CD4-positive, CD25-positive, alpha-beta regulatory T cell (primary cell): ENCODE data around the gene STARD13. TPM values are rescaled to one million over a fixed set of nuclear protein-coding genes. Genes with fewer than 3 reads are reported as not detected.

ENCODE experiments used
- ATAC-seq, 2 donors: fragments of 150-1000 bp; cut with Tn5 transposase; one replicate each; pipeline ENCODE4 v1.10.0; 2021; ENCODE audit warnings: low read depth in 2 of 2, moderate number of reproducible peaks in 2 of 2, moderate library complexity in 1 of 2
- DNase-seq, 3 donors: peaks; one replicate each; pipeline versions ENCODE4 v3.0.0 to v3.0.0-alpha.2; 2012 to 2022; ENCODE audit warnings: mixed read lengths in 1 of 3
- H3K27ac ChIP-seq: one replicate; pipeline ENCODE4 v1.7.0; 2013; ENCODE audit warnings: mild to moderate bottlenecking, low read length; ENCODE audit not compliant: insufficient read depth, poor library complexity, severe bottlenecking
- H3K27me3 ChIP-seq: one replicate; pipeline ENCODE4 v1.7.0; 2013; ENCODE audit warnings: low read length; ENCODE audit not compliant: control insufficient read depth, insufficient read depth
- H3K36me3 ChIP-seq: one replicate; pipeline ENCODE4 v1.7.0; 2013; ENCODE audit warnings: mild to moderate bottlenecking, low read length, moderate library complexity; ENCODE audit not compliant: control insufficient read depth, insufficient read depth
- H3K4me1 ChIP-seq: 2 replicates; pipeline ENCODE4 v1.7.0; 2013; ENCODE audit warnings: mild to moderate bottlenecking, low read length; ENCODE audit not compliant: insufficient read depth, control insufficient read depth, poor library complexity, severe bottlenecking
- H3K4me3 ChIP-seq: one replicate; pipeline ENCODE4 v1.7.0; 2013; ENCODE audit warnings: low read depth, mild to moderate bottlenecking, low read length, moderate library complexity
- H3K9me3 ChIP-seq, 2 experiments: 1 replicate in 1 of 2; 2 replicates in 1 of 2; pipeline ENCODE4 v1.7.0; 2013; ENCODE audit warnings: low read length in 2 of 2, mild to moderate bottlenecking in 1 of 2, moderate library complexity in 1 of 2; ENCODE audit not compliant: control insufficient read depth in 2 of 2
- H3K27ac Mint-ChIP-seq, 3 donors: one replicate each; pipeline ENCODE4 v1.8.0; 2020 to 2022; ENCODE audit warnings: mild to moderate bottlenecking in 3 of 3, mixed read lengths in 3 of 3, moderate library complexity in 2 of 3
- H3K27me3 Mint-ChIP-seq: one replicate; pipeline ENCODE4 v1.8.0; 2022; ENCODE audit warnings: mild to moderate bottlenecking, mixed read lengths
- H3K36me3 Mint-ChIP-seq: one replicate; pipeline ENCODE4 v1.8.0; 2020; ENCODE audit warnings: mixed read lengths
- H3K4me1 Mint-ChIP-seq, 4 donors: one replicate each; pipeline ENCODE4 v1.8.0; 2020 to 2022; ENCODE audit warnings: mixed read lengths in 4 of 4, mild to moderate bottlenecking in 1 of 4
- H3K4me3 Mint-ChIP-seq, 4 donors: one replicate each; pipeline ENCODE4 v1.8.0; 2020 to 2022; ENCODE audit warnings: mild to moderate bottlenecking in 4 of 4, mixed read lengths in 4 of 4, moderate library complexity in 3 of 4
- H3K9me3 Mint-ChIP-seq, 7 donors: one replicate each; pipeline ENCODE4 v1.8.0; 2020 to 2022; ENCODE audit warnings: mixed read lengths in 7 of 7, mild to moderate bottlenecking in 3 of 7, moderate library complexity in 2 of 7
- polyA plus RNA-seq, 4 donors: library from polyadenylated mRNA; unstranded; fragments of 300-500 nt; fragmentation: Illumina TruSeq; gene quantifications; one replicate each; pipeline ENCODE4 v1.2.3, GENCODE V29; 2021
- total RNA-seq: library from RNA; stranded (reverse); gene quantifications from one replicate; pipeline ENCODE4 v1.2.3, GENCODE V29; 2022

STARD13 gene
- total and polyA plus RNA-seq, 5 donors from 2014 or later: not detected

- no peaks in the 10 kb centered on the region for H3K36me3 ChIP-seq
- no peaks in the 10 kb centered on the region for H3K4me1 Mint-ChIP-seq
- H3K4me1 ChIP-seq: no peaks in the 10 kb centered on the region
- ATAC-seq (no peak), DNase-seq (no peak)
- no peak overlapping the region for H3K27ac ChIP-seq
- no peaks in the 10 kb centered on the region for H3K36me3 Mint-ChIP-seq
- no peak overlapping the region for H3K4me3 Mint-ChIP-seq
- peaks cover 0 to 2% (median 0%) of the 10 kb centered on the region in 7 donors for H3K9me3 Mint-ChIP-seq
- no peaks in the 10 kb centered on the region for H3K27me3 ChIP-seq
- H3K27me3 Mint-ChIP-seq: peaks cover 15% of the 10 kb centered on the region
- H3K9me3 ChIP-seq: no peaks in the 10 kb centered on the region
- H3K4me3 ChIP-seq: no peak overlapping the region
- H3K27ac Mint-ChIP-seq: no peak overlapping the region
These were observed 196.2 kb downstream of the STARD13 start for GRCh38 chr13:33089311-33089710.

GRCh38 chr13:33087790-33088189 lies 197.8 kb downstream of the STARD13 start:
- peaks cover 0 to 2% (median 0%) of the 10 kb centered on the region in 7 donors for H3K9me3 Mint-ChIP-seq
- no peaks in the 10 kb centered on the region for H3K4me1 ChIP-seq
- H3K36me3 ChIP-seq: no peaks in the 10 kb centered on the region
- no peaks in the 10 kb centered on the region for H3K27me3 ChIP-seq
- DNase-seq (no peak), ATAC-seq (no peak)
- H3K9me3 ChIP-seq: no peaks in the 10 kb centered on the region
- peaks cover 15% of the 10 kb centered on the region for H3K27me3 Mint-ChIP-seq
- no peak overlapping the region for H3K27ac Mint-ChIP-seq
- no peaks in the 10 kb centered on the region for H3K4me1 Mint-ChIP-seq
- no peak overlapping the region for H3K4me3 ChIP-seq
- H3K36me3 Mint-ChIP-seq: no peaks in the 10 kb centered on the region
- no peak overlapping the region for H3K4me3 Mint-ChIP-seq
- no peak overlapping the region for H3K27ac ChIP-seq

GRCh38 chr13:33087091-33087490 lies 198.5 kb downstream of the STARD13 start:
- Mint-ChIP-seq H3K4me1 (no peaks in the 10 kb centered on the region), H3K9me3 (peaks cover 0 to 4% (median 0%) of the 10 kb centered on the region in 7 donors), H3K36me3 (no peaks in the 10 kb centered on the region), H3K4me3 (no peak overlapping the region), H3K27me3 (peaks cover 15% of the 10 kb centered on the region), H3K27ac (no peak overlapping the region)
- no peak for ATAC-seq
- Histone ChIP-seq H3K9me3 (no peaks in the 10 kb centered on the region), H3K27me3 (no peaks in the 10 kb centered on the region), H3K4me1 (no peaks in the 10 kb centered on the region), H3K36me3 (no peaks in the 10 kb centered on the region), H3K27ac (no peak overlapping the region), H3K4me3 (no peak overlapping the region)
- no peak for DNase-seq

- Histone ChIP-seq H3K4me1 (no peaks in the 10 kb centered on the region), H3K27ac (no peak overlapping the region), H3K27me3 (peaks cover 6% of the 10 kb centered on the region), H3K36me3 (no peaks in the 10 kb centered on the region), H3K9me3 (no peaks in the 10 kb centered on the region), H3K4me3 (no peak overlapping the region)
- Mint-ChIP-seq H3K9me3 (peaks cover 0 to 4% (median 0%) of the 10 kb centered on the region in 7 donors), H3K36me3 (no peaks in the 10 kb centered on the region), H3K4me3 (no peak overlapping the region), H3K27ac (no peak overlapping the region), H3K27me3 (peaks cover 29% of the 10 kb centered on the region), H3K4me1 (no peaks in the 10 kb centered on the region)
- DNase-seq (no peak), ATAC-seq (no peak)
These were observed 202.5 kb downstream of the STARD13 start for GRCh38 chr13:33083054-33083453.

- no peak for ATAC-seq
- H3K4me1 ChIP-seq: no peaks in the 10 kb centered on the region
- H3K9me3 Mint-ChIP-seq: peaks cover 0 to 4% (median 0%) of the 10 kb centered on the region in 7 donors
- no peaks in the 10 kb centered on the region for H3K36me3 Mint-ChIP-seq
- H3K36me3 ChIP-seq: no peaks in the 10 kb centered on the region
- no peak overlapping the region for H3K4me3 Mint-ChIP-seq
- H3K4me3 ChIP-seq: no peak overlapping the region
- DNase-seq: no peak
- peaks cover 27% of the 10 kb centered on the region for H3K27me3 Mint-ChIP-seq
- peaks cover 6% of the 10 kb centered on the region for H3K27me3 ChIP-seq
- H3K27ac Mint-ChIP-seq: no peak overlapping the region
- H3K9me3 ChIP-seq: no peaks in the 10 kb centered on the region
- H3K27ac ChIP-seq: no peak overlapping the region
- H3K4me1 Mint-ChIP-seq: no peaks in the 10 kb centered on the region
These were observed 203.9 kb downstream of the STARD13 start for GRCh38 chr13:33081666-33082065.

- Histone ChIP-seq H3K4me3 (no peak overlapping the region), H3K4me1 (no peaks in the 10 kb centered on the region), H3K27me3 (peaks cover 6% of the 10 kb centered on the region), H3K9me3 (no peaks in the 10 kb centered on the region), H3K36me3 (no peaks in the 10 kb centered on the region), H3K27ac (no peak overlapping the region)
- DNase-seq (no peak), ATAC-seq (no peak)
- no peaks in the 10 kb centered on the region for H3K36me3 Mint-ChIP-seq
- no peaks in the 10 kb centered on the region for H3K4me1 Mint-ChIP-seq
- H3K27ac Mint-ChIP-seq: no peak overlapping the region
- peaks cover 0 to 4% (median 0%) of the 10 kb centered on the region in 7 donors for H3K9me3 Mint-ChIP-seq
- no peak overlapping the region for H3K4me3 Mint-ChIP-seq
- H3K27me3 Mint-ChIP-seq: peaks cover 30% of the 10 kb centered on the region
These were observed 204.5 kb downstream of the STARD13 start for GRCh38 chr13:33080972-33081590.

- DNase-seq: no peak
- H3K9me3 ChIP-seq: no peaks in the 10 kb centered on the region
- Mint-ChIP-seq H3K9me3 (peaks cover 0 to 4% (median 0%) of the 10 kb centered on the region in 7 donors), H3K4me1 (no peaks in the 10 kb centered on the region), H3K36me3 (no peaks in the 10 kb centered on the region), H3K4me3 (no peak overlapping the region), H3K27me3 (peaks cover 21% of the 10 kb centered on the region), H3K27ac (no peak overlapping the region)
- H3K4me1 ChIP-seq: no peaks in the 10 kb centered on the region
- peaks cover 6% of the 10 kb centered on the region for H3K27me3 ChIP-seq
- no peaks in the 10 kb centered on the region for H3K36me3 ChIP-seq
- no peak overlapping the region for H3K4me3 ChIP-seq
- H3K27ac ChIP-seq: no peak overlapping the region
- no peak for ATAC-seq
These were observed 205.6 kb downstream of the STARD13 start for GRCh38 chr13:33079960-33080359.

- H3K27ac Mint-ChIP-seq: no peak overlapping the region
- no peak overlapping the region for H3K4me3 Mint-ChIP-seq
- no peaks in the 10 kb centered on the region for H3K4me1 ChIP-seq
- H3K27me3 ChIP-seq: peaks cover 6% of the 10 kb centered on the region
- no peak for DNase-seq
- H3K4me1 Mint-ChIP-seq: no peaks in the 10 kb centered on the region
- H3K4me3 ChIP-seq: no peak overlapping the region
- ATAC-seq: no peak
- H3K27me3 Mint-ChIP-seq: peaks cover 18% of the 10 kb centered on the region
- no peaks in the 10 kb centered on the region for H3K36me3 Mint-ChIP-seq
- H3K9me3 ChIP-seq: no peaks in the 10 kb centered on the region
- peaks cover 0 to 2% (median 0%) of the 10 kb centered on the region in 7 donors for H3K9me3 Mint-ChIP-seq
- H3K27ac ChIP-seq: no peak overlapping the region
- no peaks in the 10 kb centered on the region for H3K36me3 ChIP-seq
These were observed 207.3 kb downstream of the STARD13 start for GRCh38 chr13:33078263-33078662.
